RWPE2 (cell line): ENCODE data around the gene SH3GLB2.

Source experiments
- ATAC-seq: fragments of 200-7000 bp; cut with Tn5 transposase; 3 replicates; pipeline ENCODE4 v1.9.1; 2021; ENCODE audit warnings: low read depth
- DNase-seq: peaks from one replicate; pipeline ENCODE4 v3.0.0-alpha.2; 2020; ENCODE audit warnings: low spot score
- H3K27ac ChIP-seq: fragments of 450-650 bp; 2 replicates; pipeline ENCODE4 v1.5.1; 2017; ENCODE audit warnings: mild to moderate bottlenecking; ENCODE audit not compliant: poor library complexity, severe bottlenecking
- H3K27me3 ChIP-seq: fragments of 250-450 bp; sonication (Bioruptor Pico); 2 replicates; pipeline ENCODE4 v1.5.1; 2021; ENCODE audit warnings: mild to moderate bottlenecking, moderate library complexity; ENCODE audit not compliant: insufficient read depth, poor library complexity, severe bottlenecking
- H3K36me3 ChIP-seq: fragments of 250-450 bp; sonication (Bioruptor Pico); 2 replicates; pipeline ENCODE4 v1.5.1; 2020; ENCODE audit warnings: low read depth, mild to moderate bottlenecking, moderate library complexity
- H3K4me1 ChIP-seq: fragments of 250-450 bp; sonication (Bioruptor Pico); 2 replicates; pipeline ENCODE4 v1.5.1; 2021; ENCODE audit warnings: mild to moderate bottlenecking, moderate library complexity; ENCODE audit not compliant: insufficient read depth, poor library complexity, severe bottlenecking
- H3K4me3 ChIP-seq: fragments of 250-450 bp; sonication (Bioruptor Pico); 2 replicates; pipeline ENCODE4 v1.5.1; 2021; ENCODE audit warnings: mild to moderate bottlenecking, moderate library complexity; ENCODE audit not compliant: severe bottlenecking
- H3K9me3 ChIP-seq: fragments of 250-450 bp; sonication (Bioruptor Pico); 2 replicates; pipeline ENCODE4 v1.5.1; 2021; ENCODE audit warnings: mild to moderate bottlenecking, moderate library complexity; ENCODE audit not compliant: severe bottlenecking
- CTCF ChIP-seq: fragments of 450-650 bp; IDR thresholded peaks from one replicate; pipeline ENCODE4 v1.5.1; 2017; ENCODE audit warnings: mild to moderate bottlenecking, moderate library complexity; ENCODE audit not compliant: poor library complexity, severe bottlenecking

Gene SH3GLB2

GRCh38 chr9:129033216-129033615 is 5.1 kb upstream of the SH3GLB2 start:
- no peak overlapping the region for H3K4me3 ChIP-seq
- TF ChIP-seq CTCF: no peak
- H3K27me3 ChIP-seq: no peaks in the 10 kb centered on the region
- no peaks in the 10 kb centered on the region for H3K9me3 ChIP-seq
- H3K36me3 ChIP-seq: no peaks in the 10 kb centered on the region
- DNase-seq (no peak), ATAC-seq (no peak)
- H3K4me1 ChIP-seq: peaks cover 3% of the 10 kb centered on the region
- no peak overlapping the region for H3K27ac ChIP-seq

DNA sequence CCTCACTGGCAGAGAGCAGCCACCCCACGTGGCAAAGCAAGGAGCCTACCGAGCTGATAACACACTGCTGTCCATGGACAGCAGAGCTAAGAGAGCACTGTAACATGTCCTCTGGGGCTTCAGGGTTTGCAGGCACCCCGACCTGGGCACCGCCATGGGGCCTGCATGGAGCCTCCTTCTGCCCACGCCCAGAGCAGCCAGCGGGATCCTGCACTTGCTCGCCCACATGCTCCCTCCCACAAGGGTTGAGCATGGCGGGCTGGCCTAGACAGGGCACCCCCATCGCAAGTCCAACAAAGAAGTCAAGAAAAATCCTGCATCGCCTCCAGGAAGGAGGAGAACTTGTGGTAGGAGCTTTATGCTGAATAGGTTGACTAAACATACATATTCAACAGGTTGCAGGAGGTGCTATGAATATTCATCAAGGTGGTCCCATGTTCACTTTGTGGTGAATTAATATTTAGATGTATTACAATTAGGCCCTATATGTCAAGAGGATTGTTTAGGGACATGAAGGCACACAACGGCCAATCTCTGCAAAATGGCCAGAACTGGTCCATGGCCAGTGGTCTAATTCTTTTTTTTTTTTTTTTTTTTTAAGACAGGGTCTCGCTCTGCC is 4.5 kb upstream of the SH3GLB2 start:
- no peak for DNase-seq
- no peaks in the 10 kb centered on the region for H3K27me3 ChIP-seq
- no peak overlapping the region for H3K4me3 ChIP-seq
- H3K27ac ChIP-seq: no peak overlapping the region
- no peaks in the 10 kb centered on the region for H3K36me3 ChIP-seq
- peaks cover 3% of the 10 kb centered on the region for H3K4me1 ChIP-seq
- H3K9me3 ChIP-seq: no peaks in the 10 kb centered on the region
- TF ChIP-seq CTCF: no peak
- no peak for ATAC-seq

GRCh38 chr9:129031514-129031913 is 3.4 kb upstream of the SH3GLB2 start:
- TF ChIP-seq CTCF: no peak
- no peak overlapping the region for H3K4me3 ChIP-seq
- H3K27ac ChIP-seq: no peak overlapping the region
- no peaks in the 10 kb centered on the region for H3K27me3 ChIP-seq
- DNase-seq (no peak), ATAC-seq (no peak)
- no peaks in the 10 kb centered on the region for H3K9me3 ChIP-seq
- no peaks in the 10 kb centered on the region for H3K36me3 ChIP-seq
- H3K4me1 ChIP-seq: peaks cover 3% of the 10 kb centered on the region

GRCh38 chr9:129030191-129030590 is 2.1 kb upstream of the SH3GLB2 start:
- no peak for DNase-seq
- H3K27ac ChIP-seq: no peak overlapping the region
- no peak for ATAC-seq
- peaks cover 3% of the 10 kb centered on the region for H3K4me1 ChIP-seq
- H3K36me3 ChIP-seq: no peaks in the 10 kb centered on the region
- no peak overlapping the region for H3K4me3 ChIP-seq
- H3K9me3 ChIP-seq: no peaks in the 10 kb centered on the region
- TF ChIP-seq CTCF: no peak
- H3K27me3 ChIP-seq: no peaks in the 10 kb centered on the region

- TF ChIP-seq CTCF: no peak
- Histone ChIP-seq H3K4me3 (peak overlapping the region; percentile 88), H3K9me3 (no peaks in the 10 kb centered on the region), H3K4me1 (peaks cover 8% of the 10 kb centered on the region), H3K27me3 (no peaks in the 10 kb centered on the region), H3K36me3 (no peaks in the 10 kb centered on the region), H3K27ac (peak overlapping the region; percentile 31)
- DNase-seq (no peak), ATAC-seq (peak; percentile 40)
Measured at GRCh38 chr9:129027685-129028191, 393 bp downstream of the SH3GLB2 start.
